GM12878 (cell line): ENCODE results near the gene TMSB10.

Source experiments
- BRCA1 ChIP-seq: IDR thresholded peaks from 2 replicates; pipeline ENCODE4 v1.6.1; 2011; ENCODE audit warnings: low read depth, low read length, improper control_type of control experiment
- CTCF ChIP-seq, 3 experiments: IDR thresholded peaks in 2 of 3; conservative IDR thresholded peaks in 1 of 3; 2 replicates each; pipeline ENCODE4 v1.5.1; 2011; ENCODE audit warnings: low read depth in 3 of 3, low read length in 3 of 3, mild to moderate bottlenecking in 3 of 3, control low read depth in 2 of 3, moderate library complexity in 2 of 3, inconsistent platforms in 1 of 3, mixed read lengths in 1 of 3; ENCODE audit not compliant: control insufficient read depth in 2 of 3, insufficient read depth in 1 of 3; ENCODE audit errors: extremely low read depth in 1 of 3
- JUND ChIP-seq: IDR thresholded peaks from 2 replicates; pipeline ENCODE4 v1.6.1; 2012; ENCODE audit warnings: low read depth, mild to moderate bottlenecking, low read length, improper control_type of control experiment, moderate library complexity
- MAX ChIP-seq: IDR thresholded peaks from 2 replicates; pipeline ENCODE4 v1.6.1; 2012; ENCODE audit warnings: low read depth, low read length, improper control_type of control experiment
- POLR2A ChIP-seq: IDR thresholded peaks from 2 replicates; pipeline ENCODE4 v1.6.1; 2011; ENCODE audit warnings: low read depth, mild to moderate bottlenecking, low read length
- RFX5 ChIP-seq: IDR thresholded peaks from 2 replicates; pipeline ENCODE4 v1.6.1; 2011; ENCODE audit warnings: low read depth, low read length, improper control_type of control experiment
- SIN3A ChIP-seq: IDR thresholded peaks from 2 replicates; pipeline ENCODE4 v1.6.1; 2012; ENCODE audit warnings: low read depth, low read length, improper control_type of control experiment
- SIX5 ChIP-seq: IDR thresholded peaks from 2 replicates; pipeline ENCODE4 v1.6.1; 2011; ENCODE audit warnings: mild to moderate bottlenecking, low read depth, low read length, moderate library complexity; ENCODE audit not compliant: severe bottlenecking
- ZZZ3 ChIP-seq: IDR thresholded peaks from 2 replicates; pipeline ENCODE4 v1.6.1; 2011; ENCODE audit warnings: low read depth; ENCODE audit not compliant: control insufficient read depth, insufficient read length

- TF ChIP-seq MAX: no peak
- no peak for TF ChIP-seq SIX5
- TF ChIP-seq BRCA1: no peak
- no peak for TF ChIP-seq POLR2A
- TF ChIP-seq SIN3A: no peak
- no peak for TF ChIP-seq ZZZ3
- no peak for TF ChIP-seq RFX5
- no peak for TF ChIP-seq JUND
- TF ChIP-seq CTCF (IDR thresholded peaks at IDR 0.05 in 2 of 3, conservative IDR thresholded peaks at IDR 0.05 in 1 of 3; ENCODE audit: control insufficient read depth in 2 of 3, extremely low read depth in 1 of 3, insufficient read depth in 1 of 3, low read depth in 3 of 3, low read length in 3 of 3): no peak
These were observed 30.3 kb upstream of the TMSB10 start for GRCh38 chr2:84875213-84875560.
